ENCODE results near the gene ZNF777.

The ZNF777 gene

GRCh38 chr7:149477494-149478443 lies 16.9 kb upstream of the ZNF777 start:
- in situ Hi-C loops (cut with HindIII; ENCODE audit: low sequenced_read_pairs), result no loop called here

DNA sequence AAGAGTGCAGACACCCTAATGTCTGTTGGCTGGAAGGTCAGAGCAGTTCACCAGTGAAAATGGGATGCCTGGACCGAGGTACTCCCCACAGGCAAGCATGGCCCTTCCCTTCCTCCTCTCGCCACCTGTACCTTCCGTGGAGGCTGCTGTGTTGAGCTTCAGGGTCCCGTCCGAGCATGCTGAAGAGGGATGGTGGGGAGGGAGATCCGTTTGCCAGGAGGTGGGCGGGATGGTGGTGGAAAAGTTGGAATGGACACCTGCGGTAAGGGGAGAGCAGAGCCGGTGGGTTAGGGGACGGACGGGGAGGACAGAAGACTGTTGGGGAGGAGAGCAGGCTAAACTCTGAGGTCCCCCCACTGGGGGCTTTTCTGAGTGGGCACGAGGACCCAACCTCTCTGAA lies 15.9 kb upstream of the ZNF777 start:
- in situ Hi-C loops (cut with HindIII; ENCODE audit: low sequenced_read_pairs), result no loop called here

GRCh38 chr7:149475121-149476045 lies 14.5 kb upstream of the ZNF777 start:
- in situ Hi-C loops (cut with HindIII; ENCODE audit: low sequenced_read_pairs), result no loop called here

- in situ Hi-C loops (cut with HindIII; ENCODE audit: low sequenced_read_pairs), result no loop called here
Measured at GRCh38 chr7:149474309-149475120, 13.7 kb upstream of the ZNF777 start.

- in situ Hi-C loops (cut with HindIII; ENCODE audit: low sequenced_read_pairs), result no loop called here
Measured at GRCh38 chr7:149473251-149473650, 12.4 kb upstream of the ZNF777 start.

GRCh38 chr7:149471289-149471953 lies 10.6 kb upstream of the ZNF777 start:
- in situ Hi-C loops (cut with HindIII; ENCODE audit: low sequenced_read_pairs), result no loop called here

GRCh38 chr7:149469806-149470205 lies 8.9 kb upstream of the ZNF777 start:
- in situ Hi-C loops (cut with HindIII; ENCODE audit: low sequenced_read_pairs), result no loop called here

DNA sequence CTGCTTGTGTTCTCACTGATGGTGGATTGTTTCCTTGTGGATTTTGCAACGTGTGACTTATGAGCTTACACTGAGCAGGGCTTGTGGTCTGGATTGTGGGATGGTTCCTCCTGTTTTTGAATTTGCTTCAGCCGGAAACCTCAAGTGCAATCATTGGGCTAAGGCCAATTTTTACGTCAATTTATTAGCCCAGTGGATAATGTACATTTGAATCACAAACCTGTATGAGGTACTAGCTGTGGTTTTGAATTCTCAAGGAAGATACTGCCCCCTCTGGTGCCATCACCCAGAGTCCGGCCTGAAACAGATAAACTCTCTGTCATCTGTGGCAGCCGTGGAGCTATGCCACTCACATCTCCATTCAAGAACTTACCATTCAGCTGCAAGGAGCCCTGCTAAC lies 7.3 kb upstream of the ZNF777 start:
- in situ Hi-C loops (cut with HindIII; ENCODE audit: low sequenced_read_pairs), result no loop called here

DNA sequence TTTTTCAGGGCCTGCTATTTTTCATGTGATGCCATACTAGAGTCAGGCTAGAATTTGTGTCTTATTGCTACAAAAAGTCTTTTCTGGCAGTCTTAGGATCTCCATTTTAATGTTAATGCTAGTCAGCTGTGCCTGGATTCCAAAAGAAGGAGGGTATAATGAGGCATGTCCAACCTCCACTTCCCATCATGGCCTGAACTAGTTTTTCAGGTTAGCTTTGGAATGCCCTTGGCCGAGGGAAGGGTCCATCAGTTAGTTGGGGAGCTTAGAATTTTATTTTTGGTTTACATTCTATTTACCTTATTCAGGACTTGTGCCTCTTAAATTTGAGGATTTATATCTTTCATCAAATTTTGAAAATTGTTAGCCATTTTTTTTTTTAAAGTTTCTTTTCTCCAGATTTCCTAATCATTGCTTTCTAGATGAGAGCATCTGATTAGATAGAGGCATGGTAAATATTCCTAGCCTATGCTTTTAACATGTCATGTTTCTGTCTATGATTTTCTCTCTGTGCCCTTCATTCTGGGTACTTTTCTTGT lies 6.5 kb upstream of the ZNF777 start:
- in situ Hi-C loops (cut with HindIII; ENCODE audit: low sequenced_read_pairs), result no loop called here

DNA sequence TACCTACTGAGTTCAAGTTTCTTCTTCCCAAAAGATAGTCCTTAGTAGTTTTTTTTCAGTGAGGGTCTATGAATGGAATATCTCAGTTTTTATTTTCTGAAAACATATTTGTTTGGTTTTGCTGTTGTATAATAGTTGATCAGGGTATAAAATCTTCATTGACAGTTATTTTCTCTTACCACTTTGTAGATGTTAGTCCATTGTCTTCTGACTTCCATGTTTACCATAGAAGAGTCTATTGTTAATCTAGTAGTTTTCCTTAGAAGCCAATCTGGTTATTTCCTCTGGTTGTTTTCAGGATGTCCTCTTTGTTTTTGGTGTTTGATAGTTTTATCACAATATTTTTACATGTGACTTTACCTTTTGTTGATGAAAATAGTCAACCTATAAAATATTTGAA lies 5.5 kb upstream of the ZNF777 start:
- in situ Hi-C loops (cut with HindIII; ENCODE audit: low sequenced_read_pairs), result no loop called here

DNA sequence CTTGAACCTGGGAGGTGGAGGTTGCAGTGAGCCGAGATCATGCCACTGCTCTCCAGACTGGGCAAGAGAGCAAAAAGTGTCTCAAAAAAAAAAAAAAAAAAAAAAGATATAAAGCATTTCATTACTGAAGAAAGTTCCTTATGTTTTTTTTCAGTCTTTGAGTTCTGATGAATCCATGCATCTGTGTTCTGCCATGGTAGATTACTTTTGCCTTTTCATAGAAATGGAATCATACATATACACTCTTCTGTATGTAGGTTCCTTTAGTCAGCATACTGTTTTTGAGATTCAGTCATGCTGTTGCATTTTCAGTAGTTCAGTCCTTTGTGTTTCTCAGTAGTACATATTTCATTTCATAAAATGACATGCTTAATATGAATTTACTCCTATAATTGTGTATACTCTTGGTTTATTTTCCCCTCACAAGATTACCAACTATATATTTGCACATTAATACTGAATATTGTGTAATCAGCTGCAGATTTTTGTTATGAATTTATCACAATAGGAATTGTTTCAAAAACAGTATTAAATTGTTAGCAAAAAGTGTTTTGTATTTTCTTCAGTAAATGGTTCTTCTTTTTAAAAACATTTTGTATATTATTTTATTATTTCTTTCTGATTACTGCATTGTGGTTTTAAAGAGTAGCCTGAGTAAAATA lies 2.8 kb upstream of the ZNF777 start:
- in situ Hi-C loops (cut with HindIII; ENCODE audit: low sequenced_read_pairs), result no loop called here

- in situ Hi-C loops (cut with HindIII; ENCODE audit: low sequenced_read_pairs), result no loop called here
Measured at GRCh38 chr7:149462101-149462520, 1.2 kb upstream of the ZNF777 start.

- in situ Hi-C loops (cut with HindIII; ENCODE audit: low sequenced_read_pairs), result no loop called here
Measured at GRCh38 chr7:149459540-149460452, 1.1 kb downstream of the ZNF777 start.

GRCh38 chr7:149459201-149459539 lies 1.7 kb downstream of the ZNF777 start:
- in situ Hi-C loops (cut with HindIII; ENCODE audit: low sequenced_read_pairs), result no loop called here

- in situ Hi-C loops (cut with HindIII; ENCODE audit: low sequenced_read_pairs), result no loop called here
Measured at GRCh38 chr7:149458235-149458634, 2.6 kb downstream of the ZNF777 start.

GRCh38 chr7:149457766-149458165 lies 3.1 kb downstream of the ZNF777 start:
- in situ Hi-C loops (cut with HindIII; ENCODE audit: low sequenced_read_pairs), result no loop called here

GRCh38 chr7:149456506-149457421 lies 4.1 kb downstream of the ZNF777 start:
- in situ Hi-C loops (cut with HindIII; ENCODE audit: low sequenced_read_pairs), result no loop called here

Measured in endothelial cell of hepatic sinusoid (primary cell).